ENCODE results near the gene TP73.

The TP73 gene

DNA sequence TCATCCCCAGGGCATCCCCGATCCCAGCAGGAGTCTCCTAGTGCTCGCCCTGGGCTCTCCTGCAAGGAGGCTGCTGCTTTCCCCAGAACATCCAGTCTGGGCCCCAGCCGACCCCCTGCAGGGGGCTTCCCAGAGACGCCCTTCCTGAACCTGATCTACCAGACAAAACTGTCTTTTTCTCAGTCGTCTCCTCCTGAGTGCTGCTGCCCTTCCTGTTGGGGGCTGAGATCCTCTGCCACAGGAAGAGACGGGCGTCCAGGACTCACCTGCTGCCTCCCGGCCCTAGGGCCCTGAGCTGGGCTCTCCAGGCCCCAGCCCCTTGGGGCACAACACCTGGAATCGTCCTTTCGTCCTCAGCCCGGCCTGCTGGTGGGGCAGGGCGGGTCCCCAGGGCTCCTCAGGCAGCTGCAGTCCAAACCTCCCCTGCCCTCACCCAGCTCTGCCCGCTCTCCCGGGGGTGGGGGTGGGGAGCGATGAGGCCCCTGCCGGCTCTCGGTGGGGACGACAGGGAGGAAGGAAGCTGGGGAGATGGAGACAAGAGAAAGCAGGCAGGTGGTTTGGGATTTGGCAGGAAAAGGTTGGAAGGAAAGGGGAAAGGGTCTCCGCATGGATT, 36.9 kb downstream of the TP73 start:
- DNase-seq (ENCODE audit: low spot score) = no peak

DNA sequence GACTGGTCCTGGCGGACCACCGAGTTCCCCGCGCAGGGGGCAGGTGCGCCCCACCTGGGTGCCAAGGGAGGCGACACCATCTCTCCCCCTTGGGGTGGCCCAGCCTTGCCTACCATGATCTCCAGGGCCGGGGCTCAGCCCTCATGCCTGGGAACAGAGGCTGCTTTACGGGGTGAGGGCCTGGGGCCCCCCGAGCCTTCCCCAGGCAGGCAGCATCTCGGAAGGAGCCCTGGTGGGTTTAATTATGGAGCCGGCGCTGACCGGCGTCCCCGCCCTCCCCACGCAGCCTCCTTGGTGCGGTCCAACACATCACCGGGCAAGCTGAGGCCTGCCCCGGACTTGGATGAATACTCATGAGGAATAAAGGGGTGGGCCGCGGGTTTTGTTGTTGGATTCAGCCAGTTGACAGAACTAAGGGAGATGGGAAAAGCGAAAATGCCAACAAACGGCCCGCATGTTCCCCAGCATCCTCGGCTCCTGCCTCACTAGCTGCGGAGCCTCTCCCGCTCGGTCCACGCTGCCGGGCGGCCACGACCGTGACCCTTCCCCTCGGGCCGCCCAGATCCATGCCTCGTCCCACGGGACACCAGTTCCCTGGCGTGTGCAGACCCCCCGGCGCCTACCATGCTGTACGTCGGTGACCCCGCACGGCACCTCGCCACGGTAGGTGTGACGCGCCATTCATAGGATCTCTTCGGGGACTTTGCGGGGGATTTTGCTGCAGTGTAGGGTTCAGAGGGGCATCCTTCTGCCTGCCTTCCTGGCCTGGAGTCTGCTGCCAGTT, 38.2 kb downstream of the TP73 start:
- no peak for DNase-seq (ENCODE audit: low spot score)

DNA sequence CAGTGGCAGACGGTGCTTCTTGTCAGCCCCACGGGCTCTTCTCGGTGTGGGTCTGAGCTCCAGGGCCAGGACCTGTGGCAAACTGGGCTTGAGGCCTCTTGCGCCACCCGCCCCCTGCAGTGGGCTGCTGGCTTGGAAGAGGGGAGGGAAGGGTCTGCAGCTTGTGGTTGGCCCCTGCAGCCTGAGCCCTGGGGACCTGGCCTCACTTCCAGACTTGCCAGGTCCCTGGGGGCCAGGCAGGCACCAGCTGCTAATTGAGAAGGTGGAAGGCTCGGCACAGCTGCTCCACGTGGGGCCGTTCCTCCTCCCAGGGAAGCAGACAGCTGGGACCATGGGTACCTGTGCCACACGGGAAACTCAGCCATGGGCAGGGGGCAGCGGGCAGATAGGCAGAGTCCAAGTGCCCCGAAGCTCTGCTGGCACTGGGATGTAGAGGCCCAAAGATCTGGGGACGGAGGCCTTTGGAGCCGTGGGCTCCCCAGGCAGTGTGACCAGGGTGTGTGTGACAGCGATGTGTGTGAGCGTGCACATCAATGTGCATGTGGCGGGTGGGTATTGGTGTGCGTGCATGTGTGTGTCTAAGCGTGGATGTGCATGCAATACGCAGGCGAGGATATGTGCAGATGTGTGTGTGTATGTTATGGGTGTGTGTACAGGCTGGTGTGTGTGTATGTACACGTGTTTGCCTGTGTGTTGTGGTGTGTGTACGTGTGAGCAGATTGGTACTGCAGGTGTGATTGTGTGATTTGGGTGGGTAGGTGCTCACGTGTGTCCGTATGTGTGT, 39.3 kb downstream of the TP73 start:
- no peak for DNase-seq (ENCODE audit: low spot score)

DNA sequence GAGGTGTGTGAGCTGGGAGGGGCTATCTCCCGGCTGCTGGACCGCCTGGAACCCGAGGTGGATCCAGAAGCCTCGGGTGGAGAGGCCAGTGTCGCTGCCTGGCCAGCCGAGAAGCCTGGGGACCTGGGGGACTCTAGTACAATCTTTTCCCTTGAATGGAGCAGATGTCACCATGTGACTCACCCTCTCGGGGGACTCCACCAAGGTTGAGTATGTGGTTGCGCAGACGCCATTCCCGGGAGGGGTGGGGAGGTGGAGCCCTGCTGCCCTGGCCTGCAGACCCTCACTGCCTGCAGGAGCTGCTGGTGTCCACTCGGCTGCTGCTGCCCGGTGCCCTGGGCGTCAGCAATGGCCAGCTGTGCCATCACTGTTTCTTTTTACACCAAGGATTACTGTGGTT, 40.3 kb downstream of the TP73 start:
- no peak for DNase-seq (ENCODE audit: low spot score)

DNA sequence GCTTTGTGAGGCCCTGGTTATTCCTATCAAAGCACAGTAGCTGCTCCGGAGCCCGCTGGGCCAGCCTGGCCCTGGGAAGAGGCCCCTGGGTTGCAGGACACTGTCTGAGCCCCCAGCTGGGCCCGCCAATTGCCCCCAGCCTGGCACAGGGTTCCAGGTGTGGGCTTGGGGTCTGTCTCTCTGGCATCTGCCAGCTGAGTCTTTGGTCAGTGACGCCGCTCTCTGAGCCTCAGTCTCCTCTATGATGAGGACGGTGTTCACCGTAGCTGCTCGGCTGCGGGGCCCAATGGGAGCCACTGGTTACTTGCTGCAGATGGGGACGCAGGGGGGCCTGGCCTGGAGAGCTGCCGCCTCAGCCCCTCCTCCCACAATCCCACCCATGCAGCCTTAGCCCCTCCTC, 41.0 kb downstream of the TP73 start:
- DNase-seq (ENCODE audit: low spot score) = no peak

DNA sequence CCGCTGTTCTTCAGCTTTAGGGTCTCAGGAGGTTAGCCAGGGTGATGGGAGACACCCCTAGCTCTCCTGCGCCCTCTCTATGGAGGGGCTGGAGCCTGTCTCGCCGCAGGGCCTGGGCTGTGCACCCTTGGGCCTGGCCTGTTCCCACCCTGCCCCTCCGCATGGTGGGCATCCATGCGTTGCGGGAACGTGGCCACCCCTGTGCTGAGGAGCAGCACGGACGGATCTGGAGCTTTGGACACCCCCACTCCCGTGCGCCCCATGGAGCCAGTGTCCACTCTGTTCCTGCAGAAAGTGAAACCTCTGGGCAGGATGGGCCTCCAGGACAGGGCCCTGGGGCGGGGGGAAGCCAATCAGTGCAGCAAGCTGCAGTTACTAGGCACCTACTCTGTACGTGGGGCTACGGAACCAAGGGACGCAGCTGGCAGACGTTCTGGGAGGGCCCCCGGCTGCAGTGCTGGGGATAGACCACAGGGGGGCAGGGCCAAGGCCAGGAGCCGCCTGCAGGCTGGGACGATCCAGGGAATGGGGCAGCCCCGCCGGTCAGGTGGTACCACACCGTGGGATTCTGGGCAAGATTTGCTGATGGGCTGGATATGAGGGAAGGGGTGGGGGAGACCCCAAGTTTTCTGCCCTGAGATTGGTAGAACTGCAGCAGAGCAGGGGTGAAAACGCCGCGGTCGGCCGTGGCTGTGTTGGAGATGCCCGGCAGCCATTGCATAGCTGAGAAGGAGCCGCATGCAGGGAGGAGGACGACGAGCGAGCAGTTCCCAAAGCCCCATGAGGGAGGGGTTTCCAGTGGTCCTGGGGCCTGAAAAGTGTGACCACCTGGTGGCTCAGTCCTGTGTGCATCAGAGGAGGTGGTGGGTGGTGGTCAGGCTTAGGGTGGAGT, 43.3 kb downstream of the TP73 start:
- peak; percentile 47 for DNase-seq (ENCODE audit: low spot score)

DNA sequence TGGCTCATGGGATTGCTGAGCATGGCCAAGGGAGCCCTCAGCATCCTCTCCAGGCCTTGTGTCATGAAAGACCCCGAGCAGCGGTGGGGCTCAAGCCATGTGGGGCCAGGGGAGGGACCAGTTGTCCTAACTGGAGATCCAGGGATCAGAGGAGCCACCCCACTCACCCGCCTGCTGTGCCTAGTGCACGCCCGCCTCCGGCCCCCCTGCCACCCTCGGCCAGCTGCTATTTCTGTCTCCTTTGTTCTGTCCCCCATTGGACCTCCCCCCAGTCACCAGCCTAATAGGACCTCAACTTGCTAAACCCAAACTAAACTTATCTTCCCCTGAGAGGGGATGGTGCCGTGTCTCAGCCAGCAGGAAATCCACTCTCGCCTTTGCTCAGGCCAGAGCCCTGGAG, 44.4 kb downstream of the TP73 start:
- no peak for DNase-seq (ENCODE audit: low spot score)

DNA sequence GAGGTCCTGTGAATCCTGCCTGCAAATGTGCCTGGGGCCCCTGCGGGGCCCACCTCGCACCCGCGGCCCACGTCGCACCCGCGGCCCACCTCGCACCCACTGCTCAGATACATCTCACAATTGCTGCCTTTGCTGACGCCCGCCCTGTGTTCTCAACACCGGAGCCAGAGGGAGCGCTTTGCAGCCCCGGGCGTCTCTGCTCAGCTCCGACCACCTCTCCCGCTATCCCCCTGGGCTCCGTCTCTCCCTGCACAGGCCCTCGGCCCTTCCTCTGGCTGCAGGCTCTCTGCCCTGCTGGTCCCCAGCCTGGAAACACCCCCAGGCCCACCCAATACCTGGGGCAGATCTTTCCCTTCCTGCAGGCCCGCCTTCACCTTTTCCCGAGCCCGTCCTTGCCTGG, 44.8 kb downstream of the TP73 start:
- DNase-seq (ENCODE audit: low spot score) = no peak

DNA sequence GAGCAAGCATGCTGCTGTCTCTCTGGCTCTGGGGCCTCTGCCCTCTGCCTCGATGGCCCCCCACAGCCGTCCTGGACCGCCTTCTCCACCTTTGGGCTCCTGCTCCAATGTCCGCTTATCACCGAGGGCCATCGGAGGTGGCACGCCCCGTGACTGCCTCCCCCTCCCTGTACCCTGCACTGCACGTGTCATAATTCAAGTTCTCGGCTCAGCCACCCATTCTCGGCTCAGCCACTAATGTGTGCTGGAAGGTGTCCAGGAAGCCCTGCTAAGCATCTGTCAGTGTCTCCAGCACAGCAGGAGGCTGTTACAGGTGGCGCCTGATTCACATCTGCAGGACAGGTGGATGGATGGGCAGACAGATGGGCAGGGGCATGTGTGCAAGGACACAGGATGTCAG, 45.5 kb downstream of the TP73 start:
- no peak for DNase-seq (ENCODE audit: low spot score)

DNA sequence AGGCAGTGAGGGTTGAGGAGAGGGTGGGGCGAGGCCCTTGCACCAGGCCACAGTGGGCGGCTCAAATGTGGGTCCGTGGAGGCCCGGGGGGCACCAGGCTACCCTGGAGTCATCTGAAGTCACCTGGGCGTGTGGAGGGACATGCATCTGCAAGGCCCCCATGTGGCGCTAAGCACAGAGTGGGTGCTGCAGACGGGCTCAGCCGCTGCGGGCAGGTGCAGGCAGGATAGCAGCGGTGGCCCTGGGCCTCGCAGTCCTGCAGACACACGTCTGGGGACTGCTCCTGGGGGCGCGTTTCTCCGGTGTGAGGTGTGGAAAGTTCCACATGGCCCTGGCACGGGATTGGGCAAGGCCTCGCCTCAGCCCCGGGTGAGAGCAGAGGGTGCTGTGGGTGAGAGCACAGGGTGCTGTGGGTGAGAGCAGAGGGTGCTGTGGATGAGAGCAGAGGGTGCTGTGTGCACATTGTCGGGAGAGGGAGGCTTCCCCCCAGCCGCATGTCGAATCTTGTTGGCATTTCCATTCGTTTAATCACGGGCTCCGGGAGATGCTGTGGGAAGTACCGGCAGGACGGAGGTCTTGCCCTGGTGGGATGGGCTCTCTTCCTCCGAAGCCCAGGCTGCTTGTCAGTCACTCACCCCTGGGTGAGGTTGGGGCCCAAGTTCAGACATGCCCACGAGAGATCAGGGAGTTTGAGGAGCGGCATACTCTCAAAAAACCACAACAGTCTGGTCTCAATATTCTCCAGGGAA, 46.5 kb downstream of the TP73 start:
- no peak for DNase-seq (ENCODE audit: low spot score)

DNA sequence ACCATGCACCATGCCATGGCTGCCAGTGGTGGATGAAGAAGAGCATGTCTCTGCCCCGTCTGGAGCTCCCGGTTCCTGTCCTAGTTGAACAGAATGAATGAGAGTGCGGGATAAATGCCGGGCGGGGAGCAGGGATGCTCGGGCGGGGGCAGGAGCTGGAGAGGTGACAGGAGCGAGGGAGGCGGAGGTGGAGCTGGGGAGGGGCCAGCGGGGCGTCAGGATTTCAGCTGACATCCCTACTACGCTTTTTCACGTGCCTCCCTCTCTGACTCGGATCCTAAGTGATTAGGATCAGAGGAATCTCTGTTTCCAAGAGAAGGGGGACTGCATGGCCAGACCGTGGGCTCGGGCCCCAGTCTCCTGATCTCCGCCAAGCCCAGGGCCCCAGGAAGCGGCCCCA, 47.3 kb downstream of the TP73 start:
- DNase-seq (ENCODE audit: low spot score) = no peak

DNA sequence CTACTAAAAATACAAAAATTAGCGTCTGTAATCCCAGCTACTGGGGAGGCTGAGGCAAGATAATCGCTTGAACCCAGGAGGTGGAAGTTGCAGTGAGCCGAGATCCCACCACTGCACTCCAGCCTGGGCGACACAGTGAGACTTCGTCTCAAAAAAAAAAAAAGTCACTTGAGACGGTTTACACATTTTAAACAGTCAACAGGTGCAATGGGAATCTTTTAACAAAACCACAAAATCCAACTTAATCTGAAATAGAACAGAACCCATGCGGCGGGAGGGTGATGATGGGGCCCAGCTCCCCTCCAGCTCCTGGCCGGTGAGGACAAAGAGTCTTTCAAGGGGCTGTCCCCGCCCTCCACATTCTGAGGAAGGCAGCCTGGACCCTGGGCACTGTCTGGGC, 48.3 kb downstream of the TP73 start:
- no peak for DNase-seq (ENCODE audit: low spot score)

DNA sequence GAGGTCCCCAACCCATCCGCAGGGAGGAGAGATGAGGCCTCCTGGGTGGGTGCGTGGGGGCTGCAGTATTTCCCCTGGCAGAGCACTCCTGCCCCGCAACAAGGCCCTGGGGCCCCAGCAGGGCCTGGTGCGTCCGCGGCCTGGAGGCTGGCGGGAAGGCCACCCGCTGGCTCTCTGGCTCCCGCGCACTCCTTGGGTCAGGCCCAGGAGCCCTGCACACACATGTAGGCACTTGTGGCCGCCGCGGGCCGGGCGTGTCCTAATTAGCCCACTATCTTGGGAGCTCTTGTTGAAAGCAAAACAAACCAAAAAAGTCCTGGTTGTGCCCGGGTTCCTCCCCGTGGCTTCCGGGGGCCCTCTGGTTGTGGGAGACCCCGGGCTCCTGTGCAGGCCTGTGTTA, 50.2 kb downstream of the TP73 start:
- no peak for DNase-seq (ENCODE audit: low spot score)

DNA sequence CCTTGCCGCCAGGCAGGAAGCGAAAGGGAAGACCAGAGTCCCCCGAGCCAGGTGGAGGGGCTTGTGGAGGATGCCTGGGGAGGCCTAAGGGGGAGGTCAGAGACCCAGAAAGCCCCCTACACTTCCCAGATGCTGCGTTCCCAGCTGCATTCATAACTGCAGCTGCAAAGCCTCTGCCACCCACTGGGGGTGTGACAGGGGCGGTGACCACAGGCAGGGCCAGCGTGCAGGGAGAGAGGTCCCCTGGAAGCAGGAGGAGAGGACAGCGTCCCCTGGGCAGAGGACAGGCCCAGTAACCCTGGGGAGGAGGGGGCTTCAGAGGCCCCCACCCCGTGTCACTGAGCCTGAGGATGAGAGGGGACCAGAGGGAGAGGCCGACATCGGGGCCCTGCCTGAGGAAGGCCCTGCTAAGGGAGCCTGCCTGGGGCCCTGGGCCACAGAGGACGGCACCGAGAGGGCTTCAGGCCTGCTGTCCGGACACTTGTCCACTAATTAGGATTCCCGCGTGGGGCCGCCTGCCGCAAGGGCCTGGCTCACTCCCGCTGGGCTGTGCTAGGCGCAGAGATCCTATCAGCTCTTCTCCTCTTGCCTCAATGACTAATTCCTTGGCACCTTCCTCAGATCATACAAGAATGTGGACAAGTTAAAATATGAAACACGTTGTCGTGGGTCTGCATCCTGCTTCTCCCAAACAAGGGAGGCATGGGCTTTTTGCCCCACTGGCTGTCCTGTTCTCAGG, 50.8 kb downstream of the TP73 start:
- no peak for DNase-seq (ENCODE audit: low spot score)

DNA sequence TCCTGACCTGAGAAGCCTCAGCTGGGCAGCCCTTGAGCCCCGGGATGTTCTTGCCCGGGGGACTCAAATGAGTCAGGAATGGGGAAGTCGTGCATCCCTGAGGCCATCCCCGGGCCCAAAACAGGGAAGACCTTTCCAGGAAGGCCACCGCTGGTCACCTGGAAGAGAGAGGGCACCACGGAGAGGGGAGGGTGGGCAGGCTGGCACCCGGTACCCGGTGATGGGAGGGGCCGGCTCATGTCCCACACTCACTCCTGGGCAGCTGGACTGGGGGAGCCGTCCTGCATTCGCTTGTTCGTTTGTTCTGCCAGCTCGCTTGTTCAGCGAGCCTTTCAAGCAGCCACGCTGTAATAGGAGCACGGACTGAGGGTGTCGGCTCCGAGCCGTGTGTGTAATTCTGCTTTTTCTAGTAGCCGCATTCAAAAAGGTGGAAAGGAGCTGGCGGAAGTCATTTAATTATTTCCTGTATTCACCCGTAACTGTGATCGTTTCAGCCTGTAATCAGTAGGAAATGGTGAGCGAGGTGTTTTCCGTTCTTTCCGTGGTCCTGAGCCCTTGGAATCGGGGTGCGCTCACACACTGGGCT, 51.6 kb downstream of the TP73 start:
- no peak for DNase-seq (ENCODE audit: low spot score)

DNA sequence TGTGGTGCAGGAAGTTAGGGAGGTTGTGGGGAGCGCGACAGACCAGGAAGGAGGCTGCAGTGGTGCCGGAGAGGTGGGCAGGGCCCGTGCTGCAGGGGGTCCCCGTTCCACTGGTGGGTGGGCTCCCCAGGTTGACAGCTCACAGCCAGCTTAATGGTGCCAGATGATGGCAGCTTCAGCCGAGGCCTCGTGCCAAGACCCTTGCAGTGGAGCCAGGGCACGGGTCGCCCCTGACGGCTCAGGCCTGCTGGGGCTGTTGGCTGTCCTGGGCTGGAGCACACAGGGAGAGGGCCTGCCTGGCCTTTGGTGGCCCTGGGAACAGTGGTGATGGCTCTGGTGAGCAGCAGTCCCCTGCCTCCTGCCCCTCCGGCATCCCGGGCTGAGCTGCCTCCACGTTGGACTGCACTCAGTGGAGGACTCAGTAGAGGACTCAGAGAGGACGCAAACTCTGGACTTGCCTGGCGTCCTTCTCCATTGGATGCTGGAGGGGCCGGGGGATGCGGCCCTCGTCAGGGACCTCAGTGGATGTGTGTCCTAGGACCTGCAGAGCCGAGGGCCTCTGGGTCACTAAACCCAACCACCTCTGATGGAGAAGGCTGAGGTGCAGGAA, 53.1 kb downstream of the TP73 start:
- DNase-seq (ENCODE audit: low spot score) = no peak

DNA sequence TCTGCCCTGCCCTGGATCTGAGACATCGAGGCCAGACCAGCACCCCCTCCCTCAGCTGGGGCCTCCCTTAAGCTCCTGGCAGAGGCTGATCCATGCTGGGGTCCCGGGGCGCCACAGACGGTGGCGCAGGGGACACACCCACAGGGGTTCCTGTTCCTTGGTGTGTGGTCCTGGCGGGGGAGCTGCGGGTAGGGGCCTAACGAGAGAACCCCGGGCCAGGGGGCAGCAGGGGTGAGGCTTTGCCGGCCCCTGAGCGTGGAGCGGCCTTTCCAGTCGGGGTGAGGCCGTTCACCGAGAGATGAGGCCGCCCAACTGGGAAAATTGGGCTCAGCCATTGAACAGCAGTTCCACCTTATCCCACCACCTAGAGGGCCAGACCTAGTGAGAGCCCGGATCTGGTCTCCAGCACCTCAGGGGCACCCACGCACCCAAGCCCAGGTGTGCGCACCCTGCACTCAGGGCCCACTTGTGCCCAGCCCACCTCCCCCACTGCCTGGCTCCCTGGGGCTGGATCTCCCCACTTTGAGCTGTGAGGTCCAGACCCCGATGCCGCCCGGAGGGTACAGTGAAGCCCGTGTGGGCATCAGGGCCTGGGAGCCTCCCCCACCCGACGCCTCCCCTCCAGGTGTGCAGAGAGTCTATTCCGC, 54.5 kb downstream of the TP73 start:
- DNase-seq (ENCODE audit: low spot score) = no peak

DNA sequence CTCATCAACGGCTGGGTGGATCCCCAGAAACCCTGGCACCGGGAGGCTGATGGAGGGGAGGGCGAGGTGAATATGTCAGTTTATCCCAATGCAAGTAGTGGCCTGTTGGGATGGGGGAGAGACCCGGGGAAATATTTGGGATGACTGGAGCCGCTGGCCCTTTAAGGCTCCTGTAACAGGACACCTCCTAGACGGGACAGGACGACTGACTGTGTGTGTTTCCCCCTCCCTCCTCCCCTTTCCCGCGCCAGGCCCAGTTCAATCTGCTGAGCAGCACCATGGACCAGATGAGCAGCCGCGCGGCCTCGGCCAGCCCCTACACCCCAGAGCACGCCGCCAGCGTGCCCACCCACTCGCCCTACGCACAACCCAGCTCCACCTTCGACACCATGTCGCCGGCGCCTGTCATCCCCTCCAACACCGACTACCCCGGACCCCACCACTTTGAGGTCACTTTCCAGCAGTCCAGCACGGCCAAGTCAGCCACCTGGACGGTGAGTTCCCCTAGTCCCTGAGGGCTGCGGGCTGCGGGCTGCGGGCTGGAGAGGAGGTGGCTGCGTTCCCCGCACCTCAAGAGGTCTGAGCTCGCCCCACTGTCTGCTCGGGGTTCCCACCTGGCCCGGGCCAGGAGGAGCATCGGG, 55.1 kb downstream of the TP73 start:
- DNase-seq (ENCODE audit: low spot score) = no peak

DNA sequence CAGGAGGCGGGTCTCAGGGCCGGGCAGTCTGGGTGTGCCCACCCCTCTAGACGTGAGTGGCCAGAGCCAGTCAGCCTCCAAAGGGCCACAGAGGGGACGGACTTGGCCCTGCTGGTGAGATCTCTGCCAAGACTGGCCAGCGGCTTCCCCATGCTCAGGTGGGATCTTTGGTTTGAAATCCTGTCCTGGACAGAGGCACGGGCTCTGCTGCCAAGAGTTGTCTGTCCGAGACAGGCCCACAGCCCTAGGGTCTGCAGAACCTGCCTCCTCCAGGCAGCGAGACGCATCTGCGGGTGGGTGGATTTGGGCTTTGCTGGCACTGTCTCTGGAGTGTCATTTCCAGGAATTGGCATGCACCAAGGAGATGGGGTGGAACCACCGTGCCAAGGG, 55.6 kb downstream of the TP73 start:
- DNase-seq (ENCODE audit: low spot score) = no peak
